Neural crest cell (in vitro differentiated cells): ENCODE data around the gene OLFML2A. TPM values are rescaled to one million over a fixed set of nuclear protein-coding genes. Genes with fewer than 3 reads are reported as not detected.
A peak's percentile ranks its signal among the peaks of the same experiment; 100 is the strongest.

Experiments used
- DNase-seq: peaks from one replicate; pipeline ENCODE4 v3.0.0; 2021; ENCODE audit warnings: low read depth, mixed read lengths, low spot score
- H3K27ac Mint-ChIP-seq: one replicate; pipeline ENCODE4 v1.8.0; 2021; ENCODE audit warnings: mild to moderate bottlenecking, mixed read lengths; ENCODE audit not compliant: unreplicated experiment
- H3K27me3 Mint-ChIP-seq: 2 replicates; pipeline ENCODE4 v1.8.0; 2021; ENCODE audit warnings: low read depth, mild to moderate bottlenecking, mixed read lengths
- H3K36me3 Mint-ChIP-seq: 2 replicates; pipeline ENCODE4 v1.8.0; 2021; ENCODE audit warnings: low read depth, mild to moderate bottlenecking, mixed read lengths
- H3K4me1 Mint-ChIP-seq: 2 replicates; pipeline ENCODE4 v1.8.0; 2021; ENCODE audit warnings: mixed read lengths
- H3K4me3 Mint-ChIP-seq: one replicate; pipeline ENCODE4 v1.8.0; 2021; ENCODE audit warnings: mild to moderate bottlenecking, mixed read lengths
- H3K9me3 Mint-ChIP-seq: 2 replicates; pipeline ENCODE4 v1.8.0; 2021; ENCODE audit warnings: mixed read lengths
- CTCF ChIP-seq: fragments of 200-600 bp; sonication (generic); conservative IDR thresholded peaks from 2 replicates; pipeline ENCODE4 v1.5.0; 2021; ENCODE audit warnings: antibody characterized with exemption, mild to moderate bottlenecking
- total RNA-seq: library from RNA; stranded (reverse); gene quantifications from 2 replicates; pipeline ENCODE4 v1.2.1, GENCODE V29; 2021

OLFML2A gene
- total RNA-seq, 1 donor from 2014 or later, result 0.14 TPM

- peaks cover 28% of the 10 kb centered on the region for H3K4me1 Mint-ChIP-seq
- DNase-seq, result no peak
- TF ChIP-seq CTCF, result no peak
- no peaks in the 10 kb centered on the region for H3K9me3 Mint-ChIP-seq
- no peak overlapping the region for H3K27ac Mint-ChIP-seq
- no peaks in the 10 kb centered on the region for H3K27me3 Mint-ChIP-seq
- no peaks in the 10 kb centered on the region for H3K36me3 Mint-ChIP-seq
- no peak overlapping the region for H3K4me3 Mint-ChIP-seq
Observed at GRCh38 chr9:124809741-124810500, 33.0 kb downstream of the OLFML2A start.

- Mint-ChIP-seq H3K9me3 (no peaks in the 10 kb centered on the region), H3K36me3 (no peaks in the 10 kb centered on the region), H3K27ac (no peak overlapping the region), H3K4me3 (no peak overlapping the region), H3K27me3 (no peaks in the 10 kb centered on the region), H3K4me1 (peaks cover 28% of the 10 kb centered on the region)
- DNase-seq, result no peak
- no peak for TF ChIP-seq CTCF
Observed at GRCh38 chr9:124810663-124811355, 33.9 kb downstream of the OLFML2A start.

- H3K4me3 Mint-ChIP-seq, result no peak overlapping the region
- H3K27me3 Mint-ChIP-seq, result no peaks in the 10 kb centered on the region
- no peak overlapping the region for H3K27ac Mint-ChIP-seq
- no peaks in the 10 kb centered on the region for H3K9me3 Mint-ChIP-seq
- TF ChIP-seq CTCF, result no peak
- H3K4me1 Mint-ChIP-seq, result peaks cover 28% of the 10 kb centered on the region
- H3K36me3 Mint-ChIP-seq, result no peaks in the 10 kb centered on the region
- DNase-seq, result no peak
Observed at GRCh38 chr9:124812441-124812876, 35.5 kb downstream of the OLFML2A start.

- Mint-ChIP-seq H3K4me3 (no peak overlapping the region), H3K27ac (no peak overlapping the region), H3K27me3 (no peaks in the 10 kb centered on the region), H3K4me1 (peaks cover 28% of the 10 kb centered on the region), H3K36me3 (no peaks in the 10 kb centered on the region), H3K9me3 (no peaks in the 10 kb centered on the region)
- TF ChIP-seq CTCF, result no peak
- DNase-seq, result no peak
Observed at GRCh38 chr9:124813041-124813440, 36.1 kb downstream of the OLFML2A start.

- peak overlapping the region; percentile 43 for H3K27ac Mint-ChIP-seq
- no peaks in the 10 kb centered on the region for H3K36me3 Mint-ChIP-seq
- H3K9me3 Mint-ChIP-seq, result no peaks in the 10 kb centered on the region
- peaks cover 24% of the 10 kb centered on the region for H3K4me1 Mint-ChIP-seq
- no peak for TF ChIP-seq CTCF
- no peaks in the 10 kb centered on the region for H3K27me3 Mint-ChIP-seq
- no peak for DNase-seq
- H3K4me3 Mint-ChIP-seq, result no peak overlapping the region
Observed at GRCh38 chr9:124813501-124814163, 36.7 kb downstream of the OLFML2A start.
